A549 (cell line): Measurements from ENCODE around the gene RAE1.

Experiments used
- CEBPB ChIP-seq, 2 experiments: fragments of >200 bp in 1 of 2; sonication (Bioruptor Twin) in 1 of 2; formaldehyde crosslinking in 1 of 2; IDR thresholded peaks; 2 replicates each; pipeline ENCODE4 v1.6.1; 2012 to 2016
- CTCF ChIP-seq: fragments of >200 bp; sonication (Bioruptor Twin); formaldehyde crosslinking; IDR thresholded peaks from 3 replicates; pipeline ENCODE4 v1.5.1; 2016
- EP300 ChIP-seq, 2 experiments: fragments of >200 bp; sonication (Bioruptor Twin); formaldehyde crosslinking; IDR thresholded peaks; 2 replicates in 1 of 2; 3 replicates in 1 of 2; pipeline ENCODE4 v1.6.1; 2016 to 2017
- ESRRA ChIP-seq: fragments of 150-350 bp; IDR thresholded peaks from 2 replicates; pipeline ENCODE4 v1.6.1; 2014; ENCODE audit warnings: mild to moderate bottlenecking, low read length, borderline replicate concordance
- HOXA7 ChIP-seq: fragments of 250-450 bp; sonication (Bioruptor Pico); IDR thresholded peaks from 2 replicates; pipeline ENCODE4 v1.5.0; 2020; ENCODE audit warnings: mild to moderate bottlenecking, moderate library complexity
- MYC ChIP-seq: IDR thresholded peaks from 2 replicates; pipeline ENCODE4 v1.6.1; 2012; ENCODE audit warnings: mild to moderate bottlenecking, inconsistent platforms, low read length, improper control_type of control experiment, borderline replicate concordance
- RFX5 ChIP-seq: fragments of 450-650 bp; IDR thresholded peaks from 2 replicates; pipeline ENCODE4 v1.7.1; 2014; ENCODE audit warnings: antibody characterized with exemption, mild to moderate bottlenecking, moderate library complexity
- SREBF2 ChIP-seq: fragments of 450-650 bp; IDR thresholded peaks from 2 replicates; pipeline ENCODE4 v1.6.1; 2014; ENCODE audit warnings: mild to moderate bottlenecking, moderate library complexity
- ZNF302 ChIP-seq: fragments of 250-450 bp; sonication (Bioruptor Pico); IDR thresholded peaks from 2 replicates; pipeline ENCODE4 v1.9.0; 2021; ENCODE audit warnings: inconsistent platforms, mild to moderate bottlenecking, moderate library complexity
- TF ChIP-seq, protein P1 (sequence below): fragments of 250-450 bp; sonication (Bioruptor Pico); IDR thresholded peaks from 2 replicates; pipeline ENCODE4 v1.5.0; 2021; ENCODE audit warnings: mild to moderate bottlenecking, moderate library complexity, borderline replicate concordance
- TF ChIP-seq, protein P2 (sequence below): IDR thresholded peaks from 2 replicates; pipeline ENCODE4 v1.6.1; 2012
- TF ChIP-seq, protein P3 (sequence below): IDR thresholded peaks from 2 replicates; pipeline ENCODE4 v1.6.1; 2012

- no peak for TF ChIP-seq RFX5
- TF ChIP-seq CTCF, result no peak
- no peak for TF ChIP-seq MYC
- no peak for TF ChIP-seq SREBF2
- no peak for TF ChIP-seq HOXA7 (CRISPR knock-in tag)
- no peak for TF ChIP-seq ZNF302 (CRISPR knock-in tag)
- TF ChIP-seq EP300 (IDR thresholded peaks at IDR 0.05), result no peak
- TF ChIP-seq CEBPB (IDR thresholded peaks at IDR 0.05), result no peak
- TF ChIP-seq, protein P1, sequence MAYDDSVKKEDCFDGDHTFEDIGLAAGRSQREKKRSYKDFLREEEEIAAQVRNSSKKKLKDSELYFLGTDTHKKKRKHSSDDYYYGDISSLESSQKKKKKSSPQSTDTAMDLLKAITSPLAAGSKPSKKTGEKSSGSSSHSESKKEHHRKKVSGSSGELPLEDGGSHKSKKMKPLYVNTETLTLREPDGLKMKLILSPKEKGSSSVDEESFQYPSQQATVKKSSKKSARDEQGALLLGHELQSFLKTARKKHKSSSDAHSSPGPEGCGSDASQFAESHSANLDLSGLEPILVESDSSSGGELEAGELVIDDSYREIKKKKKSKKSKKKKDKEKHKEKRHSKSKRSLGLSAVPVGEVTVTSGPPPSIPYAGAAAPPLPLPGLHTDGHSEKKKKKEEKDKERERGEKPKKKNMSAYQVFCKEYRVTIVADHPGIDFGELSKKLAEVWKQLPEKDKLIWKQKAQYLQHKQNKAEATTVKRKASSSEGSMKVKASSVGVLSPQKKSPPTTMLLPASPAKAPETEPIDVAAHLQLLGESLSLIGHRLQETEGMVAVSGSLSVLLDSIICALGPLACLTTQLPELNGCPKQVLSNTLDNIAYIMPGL (CRISPR knock-in tag), result no peak
- TF ChIP-seq ESRRA, result no peak
- TF ChIP-seq, protein P2, sequence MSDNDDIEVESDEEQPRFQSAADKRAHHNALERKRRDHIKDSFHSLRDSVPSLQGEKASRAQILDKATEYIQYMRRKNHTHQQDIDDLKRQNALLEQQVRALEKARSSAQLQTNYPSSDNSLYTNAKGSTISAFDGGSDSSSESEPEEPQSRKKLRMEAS, result no peak
- TF ChIP-seq, protein P3, sequence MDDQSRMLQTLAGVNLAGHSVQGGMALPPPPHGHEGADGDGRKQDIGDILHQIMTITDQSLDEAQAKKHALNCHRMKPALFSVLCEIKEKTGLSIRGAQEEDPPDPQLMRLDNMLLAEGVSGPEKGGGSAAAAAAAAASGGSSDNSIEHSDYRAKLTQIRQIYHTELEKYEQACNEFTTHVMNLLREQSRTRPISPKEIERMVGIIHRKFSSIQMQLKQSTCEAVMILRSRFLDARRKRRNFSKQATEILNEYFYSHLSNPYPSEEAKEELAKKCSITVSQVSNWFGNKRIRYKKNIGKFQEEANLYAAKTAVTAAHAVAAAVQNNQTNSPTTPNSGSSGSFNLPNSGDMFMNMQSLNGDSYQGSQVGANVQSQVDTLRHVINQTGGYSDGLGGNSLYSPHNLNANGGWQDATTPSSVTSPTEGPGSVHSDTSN, result no peak
Measured at GRCh38 chr20:57394121-57395082, 43.3 kb downstream of the RAE1 start.
